Liver (tissue), 1 donor: ENCODE results near the gene GIPC2.
"Not testable (repeated sequence)": the region's sequence is repeated elsewhere in the genome, so short reads cannot be mapped to it uniquely, and the experiment has no call there.

Experiments
- REST ChIP-seq: IDR thresholded peaks from 2 replicates; pipeline ENCODE4 v1.6.1; 2016; ENCODE audit warnings: antibody characterized with exemption, mild to moderate bottlenecking
- YY1 ChIP-seq: IDR thresholded peaks from 2 replicates; pipeline ENCODE4 v1.6.1; 2016; ENCODE audit warnings: antibody characterized with exemption, mild to moderate bottlenecking

- not testable (repeated sequence) for TF ChIP-seq YY1, REST
These were observed 19.1 kb downstream of the GIPC2 start for GRCh38 chr1:78064886-78065285.
